Endothelial cell of umbilical vein (primary cell): ENCODE results near the gene NCSTN.

Experiments used
- EZH2 ChIP-seq: IDR thresholded peaks from 2 replicates; pipeline ENCODE4 v1.6.1; 2012; ENCODE audit warnings: borderline replicate concordance, low read depth, mild to moderate bottlenecking, moderate library complexity, low read length, inconsistent platforms; ENCODE audit not compliant: severe bottlenecking
- TF ChIP-seq, protein P1 (sequence below), 2 donors: IDR thresholded peaks; 1 replicate in 1 of 2; 2 replicates in 1 of 2; pipeline ENCODE4 v1.5.1; 2011; ENCODE audit warnings: low read length in 2 of 2, mild to moderate bottlenecking in 2 of 2, moderate library complexity in 2 of 2, control low read depth in 1 of 2, inconsistent platforms in 1 of 2, low read depth in 1 of 2; ENCODE audit not compliant: insufficient read depth in 1 of 2; ENCODE audit errors: extremely low read depth in 1 of 2

DNA sequence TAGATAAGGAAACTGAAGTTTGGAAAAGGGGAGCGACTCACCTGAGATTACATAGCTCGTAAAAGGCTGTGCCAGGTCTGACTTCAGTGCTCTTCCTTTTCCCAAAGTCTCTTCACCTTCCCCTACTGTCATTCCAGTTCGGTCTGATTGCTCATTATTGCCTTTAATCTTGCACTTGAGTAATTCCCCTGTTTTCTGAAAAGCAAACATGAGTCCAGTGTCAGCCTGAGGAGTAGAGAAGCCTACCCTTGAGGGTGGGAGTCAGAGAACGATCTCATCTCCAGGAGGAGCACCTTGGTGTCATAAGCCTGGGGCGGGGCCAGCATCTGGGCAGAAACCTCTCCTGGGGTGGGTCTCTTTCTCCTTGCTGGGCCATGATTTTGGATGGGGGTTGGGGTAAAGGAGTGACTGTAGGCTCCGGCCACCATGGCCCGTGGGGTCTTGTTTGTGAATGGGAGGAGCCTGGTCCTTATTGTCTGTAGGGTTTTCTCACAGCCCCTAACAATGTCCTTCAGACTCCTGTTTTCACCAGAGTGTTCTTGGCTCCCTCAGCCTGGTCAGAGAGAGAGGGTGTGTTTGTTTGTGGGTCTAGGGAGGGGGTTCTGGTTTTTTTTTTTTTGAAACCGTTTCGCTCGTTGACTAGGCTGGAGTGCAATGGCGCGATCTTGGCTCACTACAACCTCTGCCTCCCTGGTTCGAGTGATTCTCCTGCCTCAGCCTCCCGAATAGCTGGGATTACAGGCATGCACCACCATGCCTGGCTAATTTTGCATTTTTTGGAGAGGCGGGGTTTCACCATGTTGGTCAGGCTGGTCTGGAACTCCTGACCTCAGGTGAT is 63.2 kb downstream of the NCSTN start:
- TF ChIP-seq, protein P1, sequence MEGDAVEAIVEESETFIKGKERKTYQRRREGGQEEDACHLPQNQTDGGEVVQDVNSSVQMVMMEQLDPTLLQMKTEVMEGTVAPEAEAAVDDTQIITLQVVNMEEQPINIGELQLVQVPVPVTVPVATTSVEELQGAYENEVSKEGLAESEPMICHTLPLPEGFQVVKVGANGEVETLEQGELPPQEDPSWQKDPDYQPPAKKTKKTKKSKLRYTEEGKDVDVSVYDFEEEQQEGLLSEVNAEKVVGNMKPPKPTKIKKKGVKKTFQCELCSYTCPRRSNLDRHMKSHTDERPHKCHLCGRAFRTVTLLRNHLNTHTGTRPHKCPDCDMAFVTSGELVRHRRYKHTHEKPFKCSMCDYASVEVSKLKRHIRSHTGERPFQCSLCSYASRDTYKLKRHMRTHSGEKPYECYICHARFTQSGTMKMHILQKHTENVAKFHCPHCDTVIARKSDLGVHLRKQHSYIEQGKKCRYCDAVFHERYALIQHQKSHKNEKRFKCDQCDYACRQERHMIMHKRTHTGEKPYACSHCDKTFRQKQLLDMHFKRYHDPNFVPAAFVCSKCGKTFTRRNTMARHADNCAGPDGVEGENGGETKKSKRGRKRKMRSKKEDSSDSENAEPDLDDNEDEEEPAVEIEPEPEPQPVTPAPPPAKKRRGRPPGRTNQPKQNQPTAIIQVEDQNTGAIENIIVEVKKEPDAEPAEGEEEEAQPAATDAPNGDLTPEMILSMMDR (IDR thresholded peaks at IDR 0.05; ENCODE audit: extremely low read depth in 1 of 2, insufficient read depth in 1 of 2, low read depth in 1 of 2, low read length in 2 of 2): no peak
- TF ChIP-seq EZH2: no peak
